Panc1 (cell line): ENCODE results near the gene NARS2. TPM values are rescaled to one million over a fixed set of nuclear protein-coding genes. Genes with fewer than 3 reads are reported as not detected.

Source experiments
- ATAC-seq: fragments of 200-7000 bp; cut with Tn5 transposase; 2 replicates; pipeline ENCODE4 v1.9.1; 2020; ENCODE audit warnings: mild to moderate bottlenecking, moderate library complexity
- BruUV-seq: library from RNA; stranded (reverse); fragments of 400-500 nt; replicated peaks from 2 replicates; lab custom pipeline; 2021; lab: Mats Ljungman, UMichigan
- CTCF ChIA-PET: fragments of 300-600 bp; sonication (Branson Sonifier 250); formaldehyde crosslinking; loops from one replicate; lab custom pipeline; 2022; ENCODE audit warnings: antibody characterized with exemption; lab: Charles Lee
- POLR2A ChIA-PET: fragments of 300-600 bp; sonication (Branson Sonifier 250); formaldehyde crosslinking; loops from one replicate; lab custom pipeline; 2022; ENCODE audit warnings: antibody characterized with exemption; lab: Charles Lee
- DNase-seq: peaks from one replicate; pipeline ENCODE4 v3.0.0-alpha.2; 2010; ENCODE audit warnings: low read depth, low spot score
- H3K27ac ChIP-seq: 2 replicates; pipeline ENCODE4 v1.5.1; 2011; ENCODE audit warnings: mild to moderate bottlenecking, low read length, inconsistent platforms
- H3K27me3 ChIP-seq: fragments of 200-500 bp; sonication (Bioruptor generic); 2 replicates; pipeline ENCODE4 v1.6.0; 2014; ENCODE audit warnings: low read length, inconsistent platforms; ENCODE audit not compliant: control insufficient read depth, insufficient read depth
- H3K36me3 ChIP-seq: fragments of 200-500 bp; sonication (Bioruptor generic); 2 replicates; pipeline ENCODE4 v1.5.1; 2014; ENCODE audit warnings: inconsistent platforms, mild to moderate bottlenecking, low read length, moderate library complexity; ENCODE audit not compliant: control insufficient read depth, insufficient read depth
- H3K4me1 ChIP-seq: 2 replicates; pipeline ENCODE4 v1.5.1; 2011; ENCODE audit warnings: inconsistent platforms, mild to moderate bottlenecking, low read length, moderate library complexity; ENCODE audit not compliant: control insufficient read depth, insufficient read depth
- H3K4me3 ChIP-seq, 2 experiments: 2 replicates each; pipeline ENCODE4 v1.5.1; 2011 to 2012; ENCODE audit warnings: low read depth in 2 of 2, low read length in 2 of 2, mild to moderate bottlenecking in 2 of 2, inconsistent platforms in 1 of 2, moderate library complexity in 1 of 2
- H3K9me3 ChIP-seq: fragments of 200-500 bp; sonication (Bioruptor generic); 2 replicates; pipeline ENCODE4 v1.5.1; 2014; ENCODE audit warnings: low read depth, mild to moderate bottlenecking, inconsistent platforms, low read length, moderate library complexity; ENCODE audit not compliant: control insufficient read depth, insufficient read depth
- POLR2AphosphoS5 ChIP-seq: IDR thresholded peaks from 2 replicates; pipeline ENCODE4 v1.6.1; 2012; ENCODE audit warnings: mild to moderate bottlenecking, low read depth, low read length, moderate library complexity
- SIN3A ChIP-seq: IDR thresholded peaks from 2 replicates; pipeline ENCODE4 v1.6.1; 2012; ENCODE audit warnings: low read depth, mild to moderate bottlenecking, low read length, moderate library complexity, borderline replicate concordance; ENCODE audit not compliant: insufficient read depth
- TCF7L2 ChIP-seq: IDR thresholded peaks from 2 replicates; pipeline ENCODE4 v1.6.1; 2011; ENCODE audit warnings: mild to moderate bottlenecking, low read depth, low read length, inconsistent platforms
- in situ Hi-C: cut with HindIII; loops from 2 replicates; pipeline ENCODE4 v1.10.0; 2016; ENCODE audit warnings: low sequenced_read_pairs, low pct_unique_long_range_greater_than_20kb
- intact Hi-C: fragments of 100-400 bp; cut with micrococcal nuclease; formaldehyde crosslinking; loops from one replicate; pipeline ENCODE4 v1.10.0; 2022; ENCODE audit not compliant: unreplicated experiment
- total RNA-seq: library from RNA; stranded (reverse); gene quantifications from one replicate; pipeline ENCODE4 v1.2.1, GENCODE V29; 2021; ENCODE audit not compliant: unreplicated experiment
- TF ChIP-seq, protein P1 (sequence below): fragments of 450-650 bp; IDR thresholded peaks from 2 replicates; pipeline ENCODE4 v1.5.1; 2017; ENCODE audit warnings: mild to moderate bottlenecking
- TF ChIP-seq, protein P2 (sequence below), 2 experiments: IDR thresholded peaks; 2 replicates each; pipeline ENCODE4 v1.6.1; 2011 to 2012; ENCODE audit warnings: low read depth in 2 of 2, control low read depth in 1 of 2, low read length in 1 of 2, mild to moderate bottlenecking in 1 of 2, moderate library complexity in 1 of 2; ENCODE audit not compliant: insufficient read depth in 1 of 2

The NARS2 gene
- total RNA-seq, 1 experiment from 2014 or later = 29.8 TPM

DNA sequence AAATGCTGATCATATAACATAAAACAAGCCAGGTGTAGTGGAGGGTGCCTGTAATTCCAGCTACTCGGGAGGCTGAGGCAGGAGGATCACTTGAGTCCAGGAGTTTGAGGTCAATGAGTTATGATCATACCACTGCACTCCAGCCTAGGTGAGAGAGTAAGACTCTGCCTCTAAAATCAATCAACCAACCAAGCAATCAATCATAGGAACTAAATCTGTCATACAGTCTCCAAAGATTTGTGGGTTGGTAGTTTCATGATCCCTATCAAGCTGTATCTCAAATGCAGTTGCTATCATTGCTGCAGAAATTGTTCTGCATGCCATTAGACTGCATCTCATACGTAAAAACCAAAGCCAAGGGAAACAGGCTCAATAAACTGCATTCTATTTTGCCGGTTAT is 33.1 kb downstream of the NARS2 start:
- Histone ChIP-seq H3K9me3 (no peaks in the 10 kb centered on the region), H3K36me3 (no peaks in the 10 kb centered on the region; the same call in 1 of the 2 replicates), H3K4me3 (no peak overlapping the region), H3K27me3 (no peaks in the 10 kb centered on the region), H3K27ac (no peak overlapping the region), H3K4me1 (no peaks in the 10 kb centered on the region)
- in situ Hi-C loops (no loop called here), intact Hi-C loops (no loop called here)
- no TSS peak for BruUV-seq
- ATAC-seq = no peak
- ChIA-PET CTCF (no interaction called here), POLR2A (no interaction called here)
- TF ChIP-seq, protein P1, sequence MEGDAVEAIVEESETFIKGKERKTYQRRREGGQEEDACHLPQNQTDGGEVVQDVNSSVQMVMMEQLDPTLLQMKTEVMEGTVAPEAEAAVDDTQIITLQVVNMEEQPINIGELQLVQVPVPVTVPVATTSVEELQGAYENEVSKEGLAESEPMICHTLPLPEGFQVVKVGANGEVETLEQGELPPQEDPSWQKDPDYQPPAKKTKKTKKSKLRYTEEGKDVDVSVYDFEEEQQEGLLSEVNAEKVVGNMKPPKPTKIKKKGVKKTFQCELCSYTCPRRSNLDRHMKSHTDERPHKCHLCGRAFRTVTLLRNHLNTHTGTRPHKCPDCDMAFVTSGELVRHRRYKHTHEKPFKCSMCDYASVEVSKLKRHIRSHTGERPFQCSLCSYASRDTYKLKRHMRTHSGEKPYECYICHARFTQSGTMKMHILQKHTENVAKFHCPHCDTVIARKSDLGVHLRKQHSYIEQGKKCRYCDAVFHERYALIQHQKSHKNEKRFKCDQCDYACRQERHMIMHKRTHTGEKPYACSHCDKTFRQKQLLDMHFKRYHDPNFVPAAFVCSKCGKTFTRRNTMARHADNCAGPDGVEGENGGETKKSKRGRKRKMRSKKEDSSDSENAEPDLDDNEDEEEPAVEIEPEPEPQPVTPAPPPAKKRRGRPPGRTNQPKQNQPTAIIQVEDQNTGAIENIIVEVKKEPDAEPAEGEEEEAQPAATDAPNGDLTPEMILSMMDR = no peak
- TF ChIP-seq, protein P2, sequence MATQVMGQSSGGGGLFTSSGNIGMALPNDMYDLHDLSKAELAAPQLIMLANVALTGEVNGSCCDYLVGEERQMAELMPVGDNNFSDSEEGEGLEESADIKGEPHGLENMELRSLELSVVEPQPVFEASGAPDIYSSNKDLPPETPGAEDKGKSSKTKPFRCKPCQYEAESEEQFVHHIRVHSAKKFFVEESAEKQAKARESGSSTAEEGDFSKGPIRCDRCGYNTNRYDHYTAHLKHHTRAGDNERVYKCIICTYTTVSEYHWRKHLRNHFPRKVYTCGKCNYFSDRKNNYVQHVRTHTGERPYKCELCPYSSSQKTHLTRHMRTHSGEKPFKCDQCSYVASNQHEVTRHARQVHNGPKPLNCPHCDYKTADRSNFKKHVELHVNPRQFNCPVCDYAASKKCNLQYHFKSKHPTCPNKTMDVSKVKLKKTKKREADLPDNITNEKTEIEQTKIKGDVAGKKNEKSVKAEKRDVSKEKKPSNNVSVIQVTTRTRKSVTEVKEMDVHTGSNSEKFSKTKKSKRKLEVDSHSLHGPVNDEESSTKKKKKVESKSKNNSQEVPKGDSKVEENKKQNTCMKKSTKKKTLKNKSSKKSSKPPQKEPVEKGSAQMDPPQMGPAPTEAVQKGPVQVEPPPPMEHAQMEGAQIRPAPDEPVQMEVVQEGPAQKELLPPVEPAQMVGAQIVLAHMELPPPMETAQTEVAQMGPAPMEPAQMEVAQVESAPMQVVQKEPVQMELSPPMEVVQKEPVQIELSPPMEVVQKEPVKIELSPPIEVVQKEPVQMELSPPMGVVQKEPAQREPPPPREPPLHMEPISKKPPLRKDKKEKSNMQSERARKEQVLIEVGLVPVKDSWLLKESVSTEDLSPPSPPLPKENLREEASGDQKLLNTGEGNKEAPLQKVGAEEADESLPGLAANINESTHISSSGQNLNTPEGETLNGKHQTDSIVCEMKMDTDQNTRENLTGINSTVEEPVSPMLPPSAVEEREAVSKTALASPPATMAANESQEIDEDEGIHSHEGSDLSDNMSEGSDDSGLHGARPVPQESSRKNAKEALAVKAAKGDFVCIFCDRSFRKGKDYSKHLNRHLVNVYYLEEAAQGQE (IDR thresholded peaks at IDR 0.05; ENCODE audit: insufficient read depth in 1 of 2, low read depth in 2 of 2, low read length in 1 of 2) = no peak
- TF ChIP-seq POLR2AphosphoS5 (no peak), TCF7L2 (no peak), SIN3A (no peak)
- DNase-seq = no peak

DNA sequence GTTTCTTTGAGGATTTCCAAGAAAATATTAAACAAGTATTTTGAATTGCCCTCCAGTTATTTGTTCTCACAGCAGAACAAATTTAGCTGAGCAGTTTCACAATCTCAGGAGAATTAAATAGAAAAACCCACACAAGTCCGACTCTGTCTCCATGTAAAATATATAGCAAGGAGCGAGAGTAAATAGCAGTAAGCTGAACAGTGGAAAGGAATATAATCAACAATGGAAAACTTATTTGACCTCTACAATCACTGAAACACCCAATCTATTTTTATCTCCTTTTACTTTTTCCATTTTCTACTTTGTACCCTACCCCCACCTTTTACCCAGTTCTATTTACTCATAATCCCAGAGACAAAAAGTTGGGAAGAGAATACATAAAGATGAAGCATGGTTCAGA is 34.4 kb downstream of the NARS2 start:
- ATAC-seq (no peak), DNase-seq (no peak)
- BruUV-seq = no TSS peak
- Histone ChIP-seq H3K27me3 (no peaks in the 10 kb centered on the region), H3K36me3 (no peaks in the 10 kb centered on the region; the same call in 1 of the 2 replicates), H3K27ac (no peak overlapping the region), H3K4me1 (no peaks in the 10 kb centered on the region), H3K9me3 (no peaks in the 10 kb centered on the region), H3K4me3 (no peak overlapping the region)
- CTCF ChIA-PET = no interaction called here
- in situ Hi-C loops (no loop called here), intact Hi-C loops (no loop called here)
- no peak for TF ChIP-seq SIN3A
- TF ChIP-seq, protein P2 (IDR thresholded peaks at IDR 0.05; ENCODE audit: insufficient read depth in 1 of 2, low read depth in 2 of 2, low read length in 1 of 2) = no peak
- TF ChIP-seq TCF7L2 = no peak
- no peak for TF ChIP-seq POLR2AphosphoS5
- TF ChIP-seq, protein P1 = no peak
- POLR2A ChIA-PET = no interaction called here
